Kidney capillary endothelial cell (primary cell): ENCODE data around the gene SLC9A9.

Experiments used
- DNase-seq: peaks from one replicate; pipeline ENCODE4 v3.0.0-alpha.2; 2018; ENCODE audit warnings: low spot score

The SLC9A9 gene

DNA sequence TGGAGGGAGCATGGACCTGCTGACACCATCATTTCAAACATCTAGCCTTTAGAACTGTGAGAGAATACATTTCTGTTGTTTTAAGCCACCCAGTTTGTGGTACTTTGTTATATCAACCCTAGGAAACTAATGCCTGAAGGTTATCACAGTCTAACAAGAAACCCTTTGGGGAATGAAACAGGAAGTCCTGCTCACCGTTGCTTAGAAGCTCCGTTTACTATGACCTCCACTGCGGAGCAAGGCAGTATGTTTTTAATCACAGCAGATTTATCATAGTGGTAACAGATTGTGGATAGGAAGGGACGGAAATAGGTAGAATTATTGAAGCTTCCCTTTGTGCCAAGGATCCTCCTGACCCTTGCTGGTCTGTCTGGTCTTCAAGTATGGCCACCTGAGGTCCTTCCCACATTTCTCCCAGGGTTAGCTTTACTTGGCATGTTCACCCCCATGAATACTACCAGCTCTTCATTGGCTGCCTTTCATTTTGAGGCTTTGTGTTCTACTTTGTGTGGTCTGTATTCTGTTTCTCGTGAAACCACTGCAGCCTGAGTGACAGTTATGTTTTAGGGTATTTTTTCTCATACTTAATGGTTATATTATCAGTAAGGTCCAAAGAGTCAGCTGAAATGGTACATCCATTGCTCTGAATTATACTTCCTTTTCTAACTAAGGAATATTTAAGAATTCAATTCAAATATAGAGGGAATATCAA lies 527.1 kb downstream of the SLC9A9 start:
- DNase-seq, result no peak

DNA sequence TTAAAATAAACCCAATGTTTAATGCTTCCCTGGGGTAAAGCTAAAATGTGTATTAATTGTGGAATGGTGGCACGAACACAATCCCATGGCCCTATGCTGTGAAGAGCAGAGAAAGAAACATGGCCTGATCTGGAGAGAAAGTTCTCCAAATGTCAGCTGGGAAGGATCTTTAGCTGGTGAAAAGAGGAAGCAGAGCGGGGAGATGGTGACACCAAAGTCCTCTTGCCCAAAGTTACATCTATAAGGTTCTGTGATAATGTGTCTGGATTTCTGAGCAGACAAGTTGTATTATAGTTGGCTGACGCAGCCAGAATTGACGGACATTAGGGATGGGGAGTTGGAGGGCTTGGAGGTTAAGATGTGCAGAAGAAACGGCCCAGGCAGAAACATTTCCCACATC lies 532.5 kb downstream of the SLC9A9 start:
- no peak for DNase-seq

GRCh38 chr3:143314251-143315093 lies 533.8 kb downstream of the SLC9A9 start:
- DNase-seq, result no peak

- no peak for DNase-seq
Measured at GRCh38 chr3:143313893-143314188, 534.4 kb downstream of the SLC9A9 start.

- DNase-seq, result no peak
Measured at GRCh38 chr3:143313025-143313892, 535.0 kb downstream of the SLC9A9 start.

DNA sequence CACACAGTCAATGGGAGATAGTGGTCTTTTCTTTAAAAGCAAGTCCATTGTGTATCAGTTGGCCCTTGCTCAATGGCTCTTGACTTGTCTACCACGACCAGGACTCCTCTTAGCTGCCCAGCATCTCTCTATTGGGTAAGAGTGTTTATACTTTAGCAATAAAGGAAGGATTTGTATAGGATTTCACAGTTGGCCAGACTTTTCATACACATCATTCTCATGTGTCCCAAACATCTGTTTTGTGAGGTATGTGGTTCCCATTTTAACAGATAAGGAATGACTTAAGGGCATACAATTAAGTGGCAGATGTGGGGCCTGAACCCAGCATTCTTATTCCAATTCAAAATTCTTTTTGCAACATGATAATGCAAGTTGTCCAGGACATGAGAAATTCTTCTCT lies 537.2 kb downstream of the SLC9A9 start:
- DNase-seq, result no peak

DNA sequence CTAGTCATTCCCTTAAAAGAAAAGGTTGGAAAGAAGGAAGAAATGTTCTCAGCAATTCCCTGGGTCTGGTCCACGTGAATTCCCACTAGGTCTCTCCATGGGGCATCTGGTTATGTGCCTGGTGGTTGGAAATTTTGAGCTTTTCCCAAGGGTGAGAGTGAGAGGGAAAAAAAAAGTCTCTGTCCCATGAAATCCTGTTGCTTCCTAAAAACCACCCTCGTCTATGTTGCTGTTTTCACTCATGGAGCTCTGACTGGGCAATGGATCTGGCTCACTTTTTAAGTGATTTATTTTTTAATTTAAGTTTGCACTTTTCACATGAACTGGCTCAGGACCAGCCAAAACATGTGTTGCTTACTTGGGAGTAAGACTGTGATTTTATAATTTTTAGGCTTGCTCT lies 538.6 kb downstream of the SLC9A9 start:
- no peak for DNase-seq

GRCh38 chr3:143307613-143308183 lies 540.6 kb downstream of the SLC9A9 start:
- no peak for DNase-seq

GRCh38 chr3:143306407-143306806 lies 541.9 kb downstream of the SLC9A9 start:
- DNase-seq, result no peak

GRCh38 chr3:143302638-143303171 lies 545.6 kb downstream of the SLC9A9 start:
- peak; percentile 97 for DNase-seq

GRCh38 chr3:143301031-143301901 lies 547.0 kb downstream of the SLC9A9 start:
- DNase-seq, result no peak

DNA sequence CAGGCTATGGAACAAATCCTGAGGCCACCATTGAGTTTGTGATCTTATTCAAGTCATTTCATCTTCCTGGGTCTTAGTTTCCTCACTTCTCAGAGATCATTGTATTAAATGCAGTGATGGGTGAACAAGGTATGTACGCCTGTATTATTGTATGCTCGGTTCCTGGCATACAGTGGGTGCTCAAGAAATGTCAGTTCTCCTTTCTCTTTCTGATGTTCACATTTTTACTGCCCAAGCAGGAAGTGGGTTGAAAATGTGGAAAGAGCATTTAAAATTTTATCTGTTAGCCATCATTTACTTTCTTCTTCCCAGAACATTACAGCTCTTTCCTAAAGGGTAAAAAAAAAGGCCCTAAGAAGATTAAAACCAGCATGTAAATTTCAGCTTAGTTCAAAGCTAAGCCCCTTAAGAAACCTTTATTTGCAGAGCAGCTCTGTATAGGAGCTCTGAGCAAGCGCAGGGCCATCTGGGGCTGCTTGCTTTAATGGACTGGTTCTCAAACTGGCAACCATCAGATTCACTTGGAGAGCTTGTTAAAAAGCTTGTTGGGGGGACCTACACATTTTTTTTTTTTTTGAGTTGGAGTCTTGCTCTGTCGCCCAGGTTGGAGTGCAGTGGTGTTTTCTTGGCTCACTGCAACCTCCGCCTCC lies 549.3 kb downstream of the SLC9A9 start:
- DNase-seq, result no peak

DNA sequence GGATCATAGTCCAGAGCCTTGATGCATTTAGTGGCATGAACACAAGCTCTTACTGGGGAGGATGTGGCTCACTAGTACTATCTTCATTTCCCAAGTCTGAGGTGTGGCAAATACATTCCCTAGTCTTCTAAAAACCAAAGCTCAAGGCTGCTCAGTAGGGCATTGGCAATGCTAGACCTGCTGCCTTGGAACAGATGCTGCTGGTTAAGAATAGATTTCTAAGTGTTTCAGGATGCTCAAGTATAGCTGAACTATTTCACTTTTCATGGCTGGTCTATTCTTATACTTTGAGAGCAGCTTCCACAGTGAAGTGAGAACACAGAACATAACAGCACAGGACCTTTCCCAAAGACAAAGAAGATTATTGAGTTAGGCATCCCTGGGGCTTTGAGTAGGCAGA lies 549.9 kb downstream of the SLC9A9 start:
- no peak for DNase-seq

DNA sequence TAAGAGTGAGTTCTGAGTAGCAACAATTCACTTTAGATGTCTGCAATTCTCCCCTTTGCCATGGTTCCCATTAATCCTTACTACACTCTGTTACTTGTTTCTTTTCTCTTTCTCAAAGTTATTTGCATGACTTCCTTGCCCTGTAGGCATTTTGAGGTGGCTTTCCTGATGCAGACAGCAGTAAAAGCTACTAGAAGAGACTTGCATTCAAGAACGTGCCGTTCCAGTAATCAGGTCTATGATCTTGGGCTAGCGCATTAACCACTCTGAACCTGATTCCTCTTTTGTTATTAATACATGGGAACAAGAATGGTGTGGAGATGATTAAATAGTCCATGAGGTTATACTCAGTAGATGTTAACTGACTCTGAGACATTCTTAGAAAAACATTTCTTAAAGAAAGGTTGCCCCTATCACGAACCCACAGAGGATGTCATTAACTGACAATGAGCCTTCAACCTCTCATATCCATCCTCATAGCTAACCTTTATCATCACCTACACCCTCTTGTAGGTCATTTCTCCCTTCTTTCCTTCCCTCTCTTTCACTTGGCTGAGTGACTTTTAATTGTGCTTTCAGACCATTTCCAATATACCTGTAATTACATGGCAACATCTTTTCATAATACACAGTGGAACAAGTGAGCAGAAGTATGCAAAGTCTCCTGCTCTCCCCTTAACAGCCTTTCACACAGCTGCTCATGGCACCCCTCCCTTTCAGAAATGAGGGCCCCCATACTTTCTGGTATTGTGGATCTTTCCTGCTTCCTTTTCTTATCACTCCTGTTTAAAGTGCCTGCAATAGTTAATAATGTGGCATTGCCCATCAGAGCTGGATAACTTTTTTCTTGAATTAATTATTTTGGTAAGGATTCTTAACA lies 552.8 kb downstream of the SLC9A9 start:
- no peak for DNase-seq

- no peak for DNase-seq
Measured at GRCh38 chr3:143294188-143294587, 554.1 kb downstream of the SLC9A9 start.

DNA sequence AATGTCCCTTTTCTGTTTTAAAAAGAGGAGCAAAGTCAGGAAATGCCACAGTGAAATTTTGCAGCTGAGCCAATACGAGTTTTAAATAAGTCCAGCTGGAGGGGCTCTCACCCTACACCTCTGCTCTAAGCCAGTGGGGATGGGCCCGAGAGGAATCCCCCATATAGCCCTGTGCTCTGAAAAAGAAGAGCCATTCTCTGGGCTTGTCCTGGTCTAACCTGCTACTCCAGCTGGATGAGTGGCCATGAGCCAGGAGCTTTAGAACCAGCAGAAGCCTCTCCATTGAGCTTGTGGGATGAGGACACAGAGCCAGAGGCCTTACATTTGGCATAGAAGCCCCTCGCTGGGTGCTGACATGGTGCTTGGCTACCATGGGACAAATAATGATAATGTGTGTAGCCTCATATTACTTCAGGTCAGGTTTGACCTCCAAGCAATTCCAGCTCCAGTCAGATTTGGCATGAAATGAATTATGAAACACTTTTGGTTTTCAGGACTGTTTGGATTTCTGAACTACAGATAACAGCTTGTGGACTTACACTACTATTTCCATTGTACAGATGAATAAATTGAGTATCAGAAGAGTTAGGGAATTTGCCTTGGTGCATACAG lies 556.3 kb downstream of the SLC9A9 start:
- DNase-seq, result no peak

DNA sequence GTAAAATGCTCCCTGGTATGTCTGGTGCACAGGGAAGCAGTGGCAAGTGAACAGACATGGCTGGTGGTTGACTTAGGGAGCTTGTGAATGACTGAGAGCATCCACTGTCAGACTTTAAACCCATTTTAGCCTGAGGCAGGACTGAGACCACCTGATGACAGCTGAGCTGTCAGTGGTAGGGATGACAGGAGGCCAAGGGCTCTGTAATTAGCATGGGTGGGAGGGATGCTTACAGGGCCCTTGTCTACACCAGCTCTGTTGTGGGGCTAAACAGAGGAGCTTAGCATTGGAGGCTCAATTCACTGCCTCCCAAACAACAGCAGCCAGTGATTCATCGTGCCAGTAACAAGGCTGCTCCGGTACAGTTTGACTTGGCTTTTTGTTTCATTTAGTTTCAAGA lies 559.3 kb downstream of the SLC9A9 start:
- DNase-seq, result no peak

- no peak for DNase-seq
Measured at GRCh38 chr3:143287403-143287802, 560.9 kb downstream of the SLC9A9 start.

DNA sequence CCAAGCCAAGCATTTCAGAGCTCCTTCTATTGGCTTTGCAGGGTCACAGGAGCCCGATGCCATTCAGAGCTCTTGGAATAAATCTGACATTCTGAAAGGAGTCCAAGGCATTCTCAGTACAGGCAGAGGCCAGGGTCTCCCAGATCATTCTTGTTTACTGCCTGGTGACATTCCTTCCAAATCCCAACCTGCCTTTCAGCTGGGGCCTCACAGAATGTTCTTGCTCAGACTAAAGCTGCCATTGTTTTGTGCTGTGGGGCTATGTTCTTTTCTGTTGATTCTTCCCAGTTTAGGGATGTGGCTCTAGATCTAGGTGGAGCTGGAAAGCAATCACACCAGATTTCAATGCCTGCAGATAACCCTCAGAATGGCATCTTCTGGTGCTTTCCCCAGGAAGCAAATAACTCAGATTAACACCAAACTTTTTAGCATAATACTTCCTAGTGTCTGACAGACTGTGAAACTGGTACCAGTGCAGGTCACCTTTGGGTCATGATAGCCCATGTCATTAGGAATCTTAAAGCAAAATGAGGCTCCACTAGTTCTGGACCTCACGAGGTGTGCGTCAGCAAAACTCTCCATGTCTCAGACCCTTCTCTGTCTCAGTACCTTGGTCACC lies 561.8 kb downstream of the SLC9A9 start:
- DNase-seq, result no peak
